Breast epithelium (tissue), 3 donors: ENCODE measurements around the gene C1QC.

Experiments
- CTCF ChIP-seq, 3 donors: fragments of 450-650 bp; IDR thresholded peaks; one replicate each; pipeline ENCODE4 v1.5.1; 2016 to 2017; ENCODE audit warnings: antibody characterized with exemption in 3 of 3, mild to moderate bottlenecking in 3 of 3, moderate library complexity in 3 of 3
- POLR2A ChIP-seq: fragments of 450-650 bp; IDR thresholded peaks from one replicate; pipeline ENCODE4 v1.6.1; 2016; ENCODE audit warnings: antibody characterized with exemption, mild to moderate bottlenecking, moderate library complexity

- TF ChIP-seq POLR2A (no peak), CTCF (IDR thresholded peaks at IDR 0.05) (no peak)
Observed at GRCh38 chr1:22662318-22662717, 18.9 kb downstream of the C1QC start.
